KMS-11 (cell line): ENCODE data around the gene MINPP1.

Experiments
- H2AFZ ChIP-seq: fragments of 200-600 bp; sonication (generic); 2 replicates; pipeline ENCODE4 v1.6.1; 2016; ENCODE audit warnings: antibody characterized with exemption, mixed run types, low read depth
- H3K27ac ChIP-seq: fragments of 200-600 bp; sonication (generic); 2 replicates; pipeline ENCODE4 v1.6.1; 2016; ENCODE audit warnings: mild to moderate bottlenecking, mixed run types
- H3K27me3 ChIP-seq: fragments of 200-600 bp; sonication (generic); 2 replicates; pipeline ENCODE4 v1.6.1; 2017; ENCODE audit warnings: mild to moderate bottlenecking, low read depth, mixed run types, moderate library complexity; ENCODE audit not compliant: insufficient read depth
- H3K36me3 ChIP-seq: fragments of 200-600 bp; sonication (generic); 2 replicates; pipeline ENCODE4 v1.6.1; 2017; ENCODE audit warnings: mild to moderate bottlenecking, mixed run types; ENCODE audit not compliant: insufficient read depth
- H3K4me1 ChIP-seq: fragments of 200-600 bp; sonication (generic); 2 replicates; pipeline ENCODE4 v1.6.1; 2016; ENCODE audit warnings: mild to moderate bottlenecking, low read depth, mixed run types; ENCODE audit not compliant: poor library complexity, severe bottlenecking
- H3K4me2 ChIP-seq: fragments of 200-600 bp; sonication (generic); 2 replicates; pipeline ENCODE4 v1.7.0; 2016; ENCODE audit warnings: mild to moderate bottlenecking, mixed run types
- H3K4me3 ChIP-seq: fragments of 200-600 bp; sonication (generic); IDR thresholded peaks from 2 replicates; pipeline ENCODE4 v1.6.1; 2017; ENCODE audit warnings: low read depth, low read length, mixed read lengths; ENCODE audit not compliant: insufficient read depth
- H3K79me2 ChIP-seq: fragments of 200-600 bp; sonication (generic); 2 replicates; pipeline ENCODE4 v1.6.1; 2016; ENCODE audit warnings: low read depth, mixed run types; ENCODE audit not compliant: insufficient read depth
- H3K9ac ChIP-seq: fragments of 200-600 bp; sonication (generic); 2 replicates; pipeline ENCODE4 v1.6.1; 2016; ENCODE audit warnings: mild to moderate bottlenecking, mixed run types
- H4K20me1 ChIP-seq: fragments of 200-600 bp; sonication (generic); 2 replicates; pipeline ENCODE4 v1.6.1; 2016; ENCODE audit warnings: mild to moderate bottlenecking, mixed run types; ENCODE audit not compliant: insufficient read depth
- CTCF ChIP-seq: fragments of 200-600 bp; sonication (generic); conservative IDR thresholded peaks from 2 replicates; pipeline ENCODE4 v1.6.1; 2017; ENCODE audit warnings: low read depth, mild to moderate bottlenecking, antibody characterized with exemption, low read length, moderate library complexity, mixed read lengths

The MINPP1 gene

GRCh38 chr10:87534173-87534858, 29.6 kb downstream of the MINPP1 start:
- H2AFZ ChIP-seq, result no peak overlapping the region
- H3K4me2 ChIP-seq, result peak overlapping the region; percentile 78
- no peak overlapping the region for H3K9ac ChIP-seq
- H3K4me3 ChIP-seq, result no peak overlapping the region
- no peak for TF ChIP-seq CTCF
- no peaks in the 10 kb centered on the region for H3K27me3 ChIP-seq
- H3K4me1 ChIP-seq, result peaks cover 58% of the 10 kb centered on the region
- no peaks in the 10 kb centered on the region for H4K20me1 ChIP-seq
- H3K36me3 ChIP-seq, result no peaks in the 10 kb centered on the region
- H3K79me2 ChIP-seq, result 0 out of 2 replicates have a peak, but pooled peaks cover 9% of the 10 kb centered on the region
- peak overlapping the region; percentile 3; the same call in 1 of the 2 replicates for H3K27ac ChIP-seq

- Histone ChIP-seq H3K79me2 (0 out of 2 replicates have a peak, but pooled peaks cover 9% of the 10 kb centered on the region), H2AFZ (no peak overlapping the region), H3K4me1 (peaks cover 38% of the 10 kb centered on the region), H3K4me3 (no peak overlapping the region), H3K27me3 (no peaks in the 10 kb centered on the region), H3K27ac (no peak overlapping the region), H4K20me1 (no peaks in the 10 kb centered on the region), H3K36me3 (no peaks in the 10 kb centered on the region), H3K9ac (no peak overlapping the region), H3K4me2 (no peak overlapping the region)
- TF ChIP-seq CTCF, result no peak
These were observed 33.7 kb downstream of the MINPP1 start for GRCh38 chr10:87538092-87539015.

- TF ChIP-seq CTCF, result no peak
- Histone ChIP-seq H3K4me1 (peaks cover 30% of the 10 kb centered on the region), H3K27me3 (no peaks in the 10 kb centered on the region), H3K9ac (no peak overlapping the region), H3K79me2 (0 out of 2 replicates have a peak, but pooled peaks cover 4% of the 10 kb centered on the region), H3K27ac (no peak overlapping the region), H3K36me3 (no peaks in the 10 kb centered on the region), H3K4me3 (no peak overlapping the region), H4K20me1 (no peaks in the 10 kb centered on the region), H3K4me2 (no peak overlapping the region), H2AFZ (no peak overlapping the region)
These were observed 36.4 kb downstream of the MINPP1 start for GRCh38 chr10:87541114-87541513.

GRCh38 chr10:87544721-87545120, 40.0 kb downstream of the MINPP1 start:
- TF ChIP-seq CTCF, result no peak
- H3K27me3 ChIP-seq, result no peaks in the 10 kb centered on the region
- no peak overlapping the region for H3K4me2 ChIP-seq
- H4K20me1 ChIP-seq, result no peaks in the 10 kb centered on the region
- H3K4me1 ChIP-seq, result peaks cover 18% of the 10 kb centered on the region
- no peak overlapping the region for H3K27ac ChIP-seq
- H3K4me3 ChIP-seq, result no peak overlapping the region
- H3K79me2 ChIP-seq, result 0 out of 2 replicates have a peak, but pooled peaks cover 5% of the 10 kb centered on the region
- H3K36me3 ChIP-seq, result no peaks in the 10 kb centered on the region
- H3K9ac ChIP-seq, result no peak overlapping the region
- H2AFZ ChIP-seq, result no peak overlapping the region
